WTC11 (cell line): ENCODE data around the gene PFKP.

ENCODE experiments used
- CTCF ChIP-seq: fragments of 200-600 bp; IDR thresholded peaks from 2 replicates; pipeline ENCODE4 v1.8.0; 2022; ENCODE audit warnings: antibody characterized with exemption
- ELF4 ChIP-seq: sonication (generic); formaldehyde crosslinking; IDR thresholded peaks from 2 replicates; pipeline ENCODE4 v1.8.1; 2022; ENCODE audit warnings: low read depth, mild to moderate bottlenecking, moderate library complexity, missing genetic modification reagents
- FOXP1 ChIP-seq: sonication (generic); formaldehyde crosslinking; IDR thresholded peaks from 2 replicates; pipeline ENCODE4 v1.8.0; 2022; ENCODE audit warnings: missing genetic modification reagents, mild to moderate bottlenecking, moderate library complexity, borderline replicate concordance
- JUN ChIP-seq: sonication (generic); formaldehyde crosslinking; IDR thresholded peaks from 2 replicates; pipeline ENCODE4 v1.8.0; 2023; ENCODE audit warnings: mild to moderate bottlenecking, missing genetic modification reagents
- TF ChIP-seq, protein P1 (sequence below): sonication (generic); formaldehyde crosslinking; IDR thresholded peaks from 2 replicates; pipeline ENCODE4 v1.8.0; 2023; ENCODE audit warnings: missing genetic modification reagents
- TF ChIP-seq, protein P2 (sequence below): sonication (generic); formaldehyde crosslinking; IDR thresholded peaks from 2 replicates; pipeline ENCODE4 v1.8.1; 2023; ENCODE audit warnings: mild to moderate bottlenecking, missing genetic modification reagents

DNA sequence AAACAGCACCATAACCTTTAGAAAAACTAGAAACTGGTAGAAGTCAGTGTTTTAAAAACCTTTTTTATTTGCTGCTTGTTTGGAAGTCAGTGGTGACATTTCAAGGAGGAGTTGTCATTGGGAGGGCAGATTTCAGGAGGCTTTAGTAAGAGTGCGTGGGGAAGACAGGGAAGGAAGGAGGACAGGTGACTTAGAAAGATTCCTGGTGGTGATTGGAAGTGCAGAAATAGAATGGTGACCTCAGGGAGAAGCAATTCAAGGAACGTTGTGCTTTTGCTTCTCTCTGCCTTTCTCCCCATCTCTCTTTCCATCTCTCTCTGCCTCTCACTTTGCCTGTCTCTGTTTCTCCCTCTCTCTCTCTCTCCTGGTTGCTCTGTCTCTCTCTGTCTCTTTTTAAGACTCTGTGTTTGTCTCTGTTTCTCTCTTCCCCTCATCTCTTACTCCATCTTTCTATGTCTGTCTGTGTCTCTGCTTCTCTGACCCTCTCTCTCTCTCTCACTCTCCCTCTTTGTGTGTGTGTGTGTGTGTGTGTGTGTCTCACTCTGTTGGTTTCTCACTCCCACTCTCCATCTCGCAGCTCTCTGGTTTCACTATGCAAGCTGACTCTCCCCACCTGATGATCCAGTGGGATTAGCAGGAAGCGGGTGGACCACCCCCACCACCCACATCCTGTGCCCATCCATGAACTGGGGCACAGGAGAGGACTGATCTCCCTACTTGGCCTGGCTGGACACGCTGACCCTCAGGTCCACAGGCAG, 10.9 kb upstream of the PFKP start:
- TF ChIP-seq CTCF (no peak), ELF4 (CRISPR knock-in tag) (no peak), FOXP1 (CRISPR knock-in tag) (no peak), JUN (CRISPR knock-in tag) (no peak)
- TF ChIP-seq, protein P1, sequence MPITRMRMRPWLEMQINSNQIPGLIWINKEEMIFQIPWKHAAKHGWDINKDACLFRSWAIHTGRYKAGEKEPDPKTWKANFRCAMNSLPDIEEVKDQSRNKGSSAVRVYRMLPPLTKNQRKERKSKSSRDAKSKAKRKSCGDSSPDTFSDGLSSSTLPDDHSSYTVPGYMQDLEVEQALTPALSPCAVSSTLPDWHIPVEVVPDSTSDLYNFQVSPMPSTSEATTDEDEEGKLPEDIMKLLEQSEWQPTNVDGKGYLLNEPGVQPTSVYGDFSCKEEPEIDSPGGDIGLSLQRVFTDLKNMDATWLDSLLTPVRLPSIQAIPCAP (CRISPR knock-in tag), result no peak
- TF ChIP-seq, protein P2, sequence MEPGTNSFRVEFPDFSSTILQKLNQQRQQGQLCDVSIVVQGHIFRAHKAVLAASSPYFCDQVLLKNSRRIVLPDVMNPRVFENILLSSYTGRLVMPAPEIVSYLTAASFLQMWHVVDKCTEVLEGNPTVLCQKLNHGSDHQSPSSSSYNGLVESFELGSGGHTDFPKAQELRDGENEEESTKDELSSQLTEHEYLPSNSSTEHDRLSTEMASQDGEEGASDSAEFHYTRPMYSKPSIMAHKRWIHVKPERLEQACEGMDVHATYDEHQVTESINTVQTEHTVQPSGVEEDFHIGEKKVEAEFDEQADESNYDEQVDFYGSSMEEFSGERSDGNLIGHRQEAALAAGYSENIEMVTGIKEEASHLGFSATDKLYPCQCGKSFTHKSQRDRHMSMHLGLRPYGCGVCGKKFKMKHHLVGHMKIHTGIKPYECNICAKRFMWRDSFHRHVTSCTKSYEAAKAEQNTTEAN (CRISPR knock-in tag), result no peak
